Measurements from ENCODE around the gene PROP1. TPM values are rescaled to one million over a fixed set of nuclear protein-coding genes. Genes with fewer than 3 reads are reported as not detected.
A peak's percentile ranks its signal among the peaks of the same experiment; 100 is the strongest.
"Not testable (repeated sequence)": the region's sequence is repeated elsewhere in the genome, so short reads cannot be mapped to it uniquely, and the experiment has no call there.

PROP1 gene
- total RNA-seq, 1 experiment from 2014 or later, result not detected

GRCh38 chr5:177945601-177946283, 50.3 kb downstream of the PROP1 start:
- H3K4me2 ChIP-seq (ENCODE audit: low read depth, low read length, poor library complexity, severe bottlenecking), result not testable (repeated sequence)

GRCh38 chr5:177945145-177945544, 50.9 kb downstream of the PROP1 start:
- not testable (repeated sequence) for H3K9ac ChIP-seq (ENCODE audit: low read length); H3K9me3 ChIP-seq (ENCODE audit: low read length); H3K4me1 ChIP-seq (ENCODE audit: low read length); H3K27me3 ChIP-seq (ENCODE audit: low read length); H3K27ac ChIP-seq (ENCODE audit: low read length); H4K20me1 ChIP-seq (ENCODE audit: insufficient read depth, low read depth, low read length); DNase-seq; H3K79me2 ChIP-seq (ENCODE audit: low read length); H2AFZ ChIP-seq (ENCODE audit: low read length); H3K4me2 ChIP-seq (ENCODE audit: low read depth, low read length, poor library complexity, severe bottlenecking); H3K36me3 ChIP-seq (ENCODE audit: insufficient read depth, low read length); H3K9me2 ChIP-seq (replicated peaks; ENCODE audit: insufficient read depth, low read length); H3K4me3 ChIP-seq (ENCODE audit: low read length)

More at GRCh38 chr5:177945601-177946283, 50.3 kb downstream of the PROP1 start:
- not testable (repeated sequence) for H3K4me1 ChIP-seq (ENCODE audit: low read length); DNase-seq; H3K9me3 ChIP-seq (ENCODE audit: low read length); H3K27ac ChIP-seq (ENCODE audit: low read length); H3K9ac ChIP-seq (ENCODE audit: low read length); H3K4me3 ChIP-seq (ENCODE audit: low read length); H3K36me3 ChIP-seq (ENCODE audit: insufficient read depth, low read length); H2AFZ ChIP-seq (ENCODE audit: low read length); H3K79me2 ChIP-seq (ENCODE audit: low read length); H3K9me2 ChIP-seq (replicated peaks; ENCODE audit: insufficient read depth, low read length); H3K27me3 ChIP-seq (ENCODE audit: low read length); H4K20me1 ChIP-seq (ENCODE audit: insufficient read depth, low read depth, low read length)

GRCh38 chr5:177943805-177944736, 52.0 kb downstream of the PROP1 start:
- H2AFZ ChIP-seq (ENCODE audit: low read length); DNase-seq; H3K27me3 ChIP-seq (ENCODE audit: low read length); H3K9me3 ChIP-seq (ENCODE audit: low read length); H4K20me1 ChIP-seq (ENCODE audit: insufficient read depth, low read depth, low read length); H3K27ac ChIP-seq (ENCODE audit: low read length); H3K79me2 ChIP-seq (ENCODE audit: low read length); H3K4me1 ChIP-seq (ENCODE audit: low read length); H3K9me2 ChIP-seq (replicated peaks; ENCODE audit: insufficient read depth, low read length); H3K36me3 ChIP-seq (ENCODE audit: insufficient read depth, low read length): not testable (repeated sequence)
- Histone ChIP-seq H3K4me2 (ENCODE audit: low read depth, low read length, poor library complexity, severe bottlenecking) (peak overlapping the region; percentile 35), H3K9ac (ENCODE audit: low read length) (peak overlapping the region; percentile 37; the same call in 1 of the 2 replicates), H3K4me3 (ENCODE audit: low read length) (peak overlapping the region; percentile 52; the same call in 1 of the 2 replicates)

DNA sequence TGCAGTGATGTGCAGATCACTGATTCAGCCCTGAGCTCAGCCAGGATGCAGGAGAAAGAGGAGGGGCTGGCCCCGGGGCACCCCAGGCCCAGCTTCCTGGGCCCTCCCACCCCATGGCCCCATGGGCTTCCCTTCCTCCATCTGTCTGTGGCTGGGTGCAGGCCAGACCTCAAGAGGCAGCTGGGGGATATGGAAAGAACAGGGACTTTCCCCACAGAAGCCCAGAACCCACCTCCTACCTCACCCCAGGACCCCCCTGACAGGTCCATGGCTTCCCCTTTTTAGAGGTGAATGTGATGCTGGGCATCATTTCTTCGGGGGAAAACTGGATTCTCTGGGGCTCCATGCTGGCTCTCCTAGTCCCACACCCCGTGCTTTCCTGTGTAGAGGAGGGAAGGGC, 53.1 kb downstream of the PROP1 start:
- H3K4me2 ChIP-seq (ENCODE audit: low read depth, low read length, poor library complexity, severe bottlenecking); H2AFZ ChIP-seq (ENCODE audit: low read length); H3K27ac ChIP-seq (ENCODE audit: low read length): not testable (repeated sequence)

More for the DNA sequence above, 53.1 kb downstream of the PROP1 start:
- not testable (repeated sequence) for H3K9ac ChIP-seq (ENCODE audit: low read length); H3K4me3 ChIP-seq (ENCODE audit: low read length); H3K36me3 ChIP-seq (ENCODE audit: insufficient read depth, low read length); H4K20me1 ChIP-seq (ENCODE audit: insufficient read depth, low read depth, low read length); H3K79me2 ChIP-seq (ENCODE audit: low read length); H3K4me1 ChIP-seq (ENCODE audit: low read length); H3K9me2 ChIP-seq (replicated peaks; ENCODE audit: insufficient read depth, low read length); DNase-seq; H3K27me3 ChIP-seq (ENCODE audit: low read length); H3K9me3 ChIP-seq (ENCODE audit: low read length)

Other genes starting within 250 kb of the PROP1 start
- gene FAM153A, start 213.3 kb downstream of the PROP1 start, total RNA-seq (2014; rRNA removed; shearing (Covaris generic); ENCODE audit: low replicate concordance), result 0.61 TPM in 1 of 2 replicates, not detected in the other
- 1.2 and 4.1 TPM in 2 replicates for gene N4BP3, start 117.3 kb upstream of the PROP1 start, total RNA-seq (2014; rRNA removed; shearing (Covaris generic); ENCODE audit: low replicate concordance)
- 42.9 and 59.2 TPM in 2 replicates for gene RMND5B, start 134.8 kb upstream of the PROP1 start, total RNA-seq (2014; rRNA removed; shearing (Covaris generic); ENCODE audit: low replicate concordance)
- gene NHP2, start 157.6 kb upstream of the PROP1 start, total RNA-seq (2014; rRNA removed; shearing (Covaris generic); ENCODE audit: low replicate concordance), result 264 and 330 TPM in 2 replicates
- gene GMCL2, start 191.1 kb upstream of the PROP1 start, total RNA-seq (2014; rRNA removed; shearing (Covaris generic); ENCODE audit: low replicate concordance), result not detected in 2 replicates
- 75.7 and 136 TPM in 2 replicates for gene HNRNPAB, start 208.3 kb upstream of the PROP1 start, total RNA-seq (2014; rRNA removed; shearing (Covaris generic); ENCODE audit: low replicate concordance)
- gene PHYKPL, start 236.6 kb upstream of the PROP1 start, total RNA-seq (2014; rRNA removed; shearing (Covaris generic); ENCODE audit: low replicate concordance), result 116 and 118 TPM in 2 replicates

Measured in Karpas-422 (cell line).